LNCaP clone FGC (cell line): ENCODE measurements around the gene WDR45B.

Experiments
- DNase-seq: peaks from one replicate; pipeline ENCODE4 v3.0.0-alpha.2; 2011; ENCODE audit warnings: low read depth
- H3K4me3 ChIP-seq: 2 replicates; pipeline ENCODE4 v1.5.1; 2011; ENCODE audit warnings: mild to moderate bottlenecking, low read depth, low read length, control low read depth
- CTCF ChIP-seq: IDR thresholded peaks from 2 replicates; pipeline ENCODE4 v1.5.1; 2012; ENCODE audit warnings: mild to moderate bottlenecking; ENCODE audit not compliant: control insufficient read depth, insufficient read depth; ENCODE audit errors: extremely low read depth

Gene WDR45B

GRCh38 chr17:82615084-82616020 is 32.9 kb downstream of the WDR45B start:
- H3K4me3 ChIP-seq: no peak overlapping the region
- no peak for DNase-seq
- no peak for TF ChIP-seq CTCF

GRCh38 chr17:82614095-82614631 is 34.1 kb downstream of the WDR45B start:
- TF ChIP-seq CTCF: no peak
- DNase-seq: no peak
- no peak overlapping the region for H3K4me3 ChIP-seq

GRCh38 chr17:82613283-82614094 is 34.8 kb downstream of the WDR45B start:
- no peak overlapping the region for H3K4me3 ChIP-seq
- no peak for TF ChIP-seq CTCF
- DNase-seq: no peak

- DNase-seq: no peak
- H3K4me3 ChIP-seq: no peak overlapping the region
- no peak for TF ChIP-seq CTCF
Measured at GRCh38 chr17:82611140-82612058, 36.8 kb downstream of the WDR45B start.

- DNase-seq: no peak
- TF ChIP-seq CTCF: no peak
- no peak overlapping the region for H3K4me3 ChIP-seq
Measured at GRCh38 chr17:82609655-82610054, 38.6 kb downstream of the WDR45B start.

GRCh38 chr17:82608816-82609215 is 39.4 kb downstream of the WDR45B start:
- TF ChIP-seq CTCF: no peak
- DNase-seq: no peak
- no peak overlapping the region for H3K4me3 ChIP-seq
